Sigmoid colon (tissue), 4 donors: ENCODE results near the gene PLA2G2E.

ENCODE experiments used
- POLR2AphosphoS5 ChIP-seq, 4 donors: sonication (generic); formaldehyde crosslinking; IDR thresholded peaks; one replicate each; pipeline ENCODE4 v1.6.1; 2017; ENCODE audit warnings: antibody characterized with exemption in 4 of 4
- TF ChIP-seq, protein P1 (sequence below), 4 experiments: fragments of 450-650 bp in 3 of 4; fragments of 200-600 bp in 1 of 4; IDR thresholded peaks; one replicate each; pipeline ENCODE4 v1.5.1; 2016 to 2019; ENCODE audit warnings: antibody characterized with exemption in 4 of 4, mild to moderate bottlenecking in 3 of 4, moderate library complexity in 2 of 4

DNA sequence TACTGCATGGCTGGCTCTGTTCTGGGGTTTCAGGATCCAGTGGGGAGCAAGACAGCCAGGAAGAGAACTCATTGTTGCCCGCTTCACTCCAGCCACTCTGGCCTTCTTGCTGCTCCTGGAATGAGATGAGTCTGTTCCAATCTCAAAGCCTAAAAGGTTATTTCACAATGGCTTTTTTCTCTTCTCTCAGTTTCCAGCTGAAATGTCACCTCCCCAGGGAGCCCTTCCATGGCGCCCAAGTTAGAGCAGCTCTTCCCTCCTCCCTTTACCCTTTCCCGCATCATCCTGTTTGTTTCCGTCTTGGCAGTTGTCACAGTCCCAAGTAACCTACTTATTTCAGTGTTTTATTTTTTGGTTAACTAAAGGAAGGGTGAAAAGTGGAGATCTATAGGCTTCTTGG lies 40.2 kb upstream of the PLA2G2E start:
- TF ChIP-seq, protein P1, sequence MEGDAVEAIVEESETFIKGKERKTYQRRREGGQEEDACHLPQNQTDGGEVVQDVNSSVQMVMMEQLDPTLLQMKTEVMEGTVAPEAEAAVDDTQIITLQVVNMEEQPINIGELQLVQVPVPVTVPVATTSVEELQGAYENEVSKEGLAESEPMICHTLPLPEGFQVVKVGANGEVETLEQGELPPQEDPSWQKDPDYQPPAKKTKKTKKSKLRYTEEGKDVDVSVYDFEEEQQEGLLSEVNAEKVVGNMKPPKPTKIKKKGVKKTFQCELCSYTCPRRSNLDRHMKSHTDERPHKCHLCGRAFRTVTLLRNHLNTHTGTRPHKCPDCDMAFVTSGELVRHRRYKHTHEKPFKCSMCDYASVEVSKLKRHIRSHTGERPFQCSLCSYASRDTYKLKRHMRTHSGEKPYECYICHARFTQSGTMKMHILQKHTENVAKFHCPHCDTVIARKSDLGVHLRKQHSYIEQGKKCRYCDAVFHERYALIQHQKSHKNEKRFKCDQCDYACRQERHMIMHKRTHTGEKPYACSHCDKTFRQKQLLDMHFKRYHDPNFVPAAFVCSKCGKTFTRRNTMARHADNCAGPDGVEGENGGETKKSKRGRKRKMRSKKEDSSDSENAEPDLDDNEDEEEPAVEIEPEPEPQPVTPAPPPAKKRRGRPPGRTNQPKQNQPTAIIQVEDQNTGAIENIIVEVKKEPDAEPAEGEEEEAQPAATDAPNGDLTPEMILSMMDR (IDR thresholded peaks at IDR 0.05): no peak
- no peak for TF ChIP-seq POLR2AphosphoS5 (IDR thresholded peaks at IDR 0.05)
